Measurements from ENCODE around the gene TSKU.

The TSKU gene

GRCh38 chr11:76771446-76772099 lies 11.6 kb upstream of the TSKU start:
- DNase-seq: no peak

DNA sequence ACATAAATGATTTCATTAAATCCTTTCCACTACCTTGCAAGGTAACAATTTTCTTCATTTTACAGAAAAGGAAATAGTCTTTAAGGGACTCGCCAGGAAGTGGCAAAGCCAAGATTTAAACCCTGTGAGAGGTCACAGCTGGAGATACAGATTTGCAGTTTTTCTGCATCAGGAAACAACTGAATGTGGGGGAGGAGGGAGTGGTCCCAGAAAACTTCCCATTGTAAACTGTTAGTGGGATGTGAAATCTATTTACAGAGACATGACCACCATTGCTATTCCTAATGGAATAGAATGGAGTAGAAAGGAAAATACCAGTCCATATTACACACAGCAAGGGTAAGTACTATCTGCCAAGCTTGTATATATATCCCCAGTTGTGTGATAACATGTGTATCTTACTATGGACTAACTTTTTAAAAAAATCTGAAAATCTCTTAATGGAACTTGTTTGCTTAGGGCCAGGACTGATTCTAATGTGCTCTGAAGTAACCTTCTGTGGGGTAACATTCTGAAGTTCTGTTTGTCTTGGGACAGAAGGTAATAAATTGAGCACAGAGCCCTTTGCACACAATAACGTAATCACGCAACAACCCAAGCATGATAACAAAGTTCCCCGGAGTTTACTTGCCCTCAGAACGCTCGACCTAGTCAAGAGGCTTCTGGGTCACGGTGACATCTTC lies 10.9 kb upstream of the TSKU start:
- DNase-seq: no peak

- DNase-seq: no peak
These were observed 10.4 kb upstream of the TSKU start for GRCh38 chr11:76772783-76773106.

GRCh38 chr11:76773921-76774361 lies 9.2 kb upstream of the TSKU start:
- no peak for DNase-seq

GRCh38 chr11:76776472-76776871 lies 6.7 kb upstream of the TSKU start:
- no peak for DNase-seq

- DNase-seq: no peak
These were observed 5.9 kb upstream of the TSKU start for GRCh38 chr11:76777305-76777704.

GRCh38 chr11:76777876-76778275 lies 5.3 kb upstream of the TSKU start:
- no peak for DNase-seq

DNA sequence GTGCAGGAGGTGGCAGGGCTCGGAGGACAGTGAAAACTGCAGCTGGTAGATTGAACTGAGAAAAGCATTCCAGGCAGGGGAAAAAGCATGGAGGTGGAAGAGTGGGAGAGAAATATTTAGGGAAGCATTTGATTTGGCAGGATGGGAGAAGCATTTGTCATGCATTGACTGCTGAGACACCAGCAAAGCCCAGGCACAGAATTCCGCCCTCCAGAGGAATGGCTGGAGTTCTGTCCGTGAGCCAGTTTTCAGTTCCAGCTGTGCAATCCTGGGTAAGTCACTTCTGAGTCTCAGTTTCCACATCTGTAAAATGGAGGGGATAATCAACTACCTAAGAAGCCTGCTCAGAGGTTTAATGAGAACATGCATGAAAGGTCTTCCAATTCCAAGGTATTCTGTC lies 4.3 kb upstream of the TSKU start:
- DNase-seq: no peak

DNA sequence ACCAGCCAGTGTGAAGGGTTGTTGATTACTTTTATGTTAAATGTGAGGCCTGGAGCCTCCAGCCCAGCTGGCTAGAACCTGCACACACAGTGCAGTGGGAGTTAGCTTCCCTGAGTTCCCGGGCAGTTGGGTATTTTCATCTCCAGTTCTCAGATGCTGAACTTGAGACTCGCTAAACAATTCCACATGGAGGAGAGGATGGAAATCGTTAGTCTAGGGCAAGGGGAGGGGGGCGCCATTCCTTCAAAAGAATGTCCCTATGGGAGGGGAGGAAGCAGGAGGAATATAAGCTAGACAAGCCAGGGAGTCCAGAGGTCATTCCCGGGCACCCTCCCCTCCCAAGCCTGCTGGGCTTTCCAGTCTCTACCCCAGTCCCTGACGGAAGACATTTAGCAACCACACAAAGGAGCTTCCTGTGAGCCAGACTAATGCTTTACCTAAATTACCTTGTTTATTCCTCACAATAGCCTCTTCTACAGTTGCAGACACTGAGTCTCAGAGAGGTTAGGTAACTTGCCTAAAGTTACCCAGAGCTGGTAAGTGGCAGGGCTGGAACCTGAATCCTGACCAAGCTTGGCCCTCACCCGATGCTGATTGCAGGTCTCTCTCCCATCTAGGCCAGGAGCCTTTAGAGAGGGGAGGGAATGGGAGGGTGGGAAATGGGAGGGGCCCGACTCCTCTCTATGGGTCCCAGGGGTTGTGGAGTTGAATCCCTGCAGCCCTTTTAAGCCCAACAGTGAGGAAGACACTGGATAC lies 1.9 kb upstream of the TSKU start:
- no peak for DNase-seq

GRCh38 chr11:76781807-76782530 lies 1.2 kb upstream of the TSKU start:
- no peak for DNase-seq

DNA sequence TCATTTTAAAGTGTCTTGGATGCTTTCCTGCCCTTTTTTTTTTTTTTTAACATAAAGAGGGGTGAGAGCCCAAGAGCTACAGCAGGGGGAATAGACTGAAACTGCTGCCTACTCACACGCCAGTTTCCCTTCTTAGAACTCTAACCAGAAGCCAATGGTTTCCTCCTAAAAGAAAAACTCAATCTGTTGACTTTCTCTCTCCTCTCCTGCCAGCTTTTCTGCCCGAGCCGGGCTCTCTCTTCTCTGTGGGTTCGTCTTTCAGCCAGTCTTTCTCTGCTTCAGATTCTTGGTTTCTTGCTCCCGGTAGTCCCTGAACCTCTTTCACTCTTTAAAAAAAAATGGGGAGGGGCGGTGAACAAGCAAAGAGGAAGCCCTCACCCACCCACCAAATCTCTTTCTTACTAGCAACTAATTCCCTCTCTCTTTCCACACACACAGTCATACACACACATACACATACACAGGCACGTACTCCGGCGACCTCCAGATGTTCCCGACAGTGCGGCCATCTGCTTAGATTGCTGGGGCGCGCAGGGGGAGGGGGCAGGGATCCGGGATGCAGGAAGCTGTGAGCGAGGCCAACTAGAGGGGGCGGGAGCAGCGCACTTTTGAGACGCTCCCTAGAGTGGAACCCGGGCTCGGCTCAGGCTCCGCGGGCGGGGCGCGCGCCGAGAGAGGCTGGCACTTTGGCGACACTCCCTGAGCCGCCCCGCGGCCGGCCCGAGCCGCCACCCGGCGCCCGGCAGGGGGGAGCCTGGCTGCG lies 444 bp upstream of the TSKU start:
- DNase-seq: peak; percentile 28

- no peak for DNase-seq
These were observed 999 bp downstream of the TSKU start for GRCh38 chr11:76783896-76784813.

DNA sequence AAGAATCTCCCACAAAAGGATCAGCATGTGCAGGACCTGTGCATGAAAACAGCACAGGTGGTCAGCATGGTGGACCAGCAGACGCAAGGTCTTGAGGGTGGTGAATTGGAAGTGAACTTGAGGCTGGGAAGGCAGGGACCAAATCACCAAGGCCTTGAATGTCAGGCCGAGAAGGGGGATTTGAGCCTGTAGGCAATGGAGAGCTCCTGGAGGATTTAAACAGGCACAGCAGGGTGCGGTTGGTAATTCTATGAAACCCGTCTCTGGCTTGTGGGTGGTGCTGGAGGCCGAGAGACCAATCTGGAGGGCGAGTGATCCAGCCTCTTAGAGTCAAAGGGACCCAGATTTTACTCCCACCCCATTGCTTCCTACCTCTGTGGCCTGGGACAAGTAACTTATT lies 2.4 kb downstream of the TSKU start:
- no peak for DNase-seq

DNA sequence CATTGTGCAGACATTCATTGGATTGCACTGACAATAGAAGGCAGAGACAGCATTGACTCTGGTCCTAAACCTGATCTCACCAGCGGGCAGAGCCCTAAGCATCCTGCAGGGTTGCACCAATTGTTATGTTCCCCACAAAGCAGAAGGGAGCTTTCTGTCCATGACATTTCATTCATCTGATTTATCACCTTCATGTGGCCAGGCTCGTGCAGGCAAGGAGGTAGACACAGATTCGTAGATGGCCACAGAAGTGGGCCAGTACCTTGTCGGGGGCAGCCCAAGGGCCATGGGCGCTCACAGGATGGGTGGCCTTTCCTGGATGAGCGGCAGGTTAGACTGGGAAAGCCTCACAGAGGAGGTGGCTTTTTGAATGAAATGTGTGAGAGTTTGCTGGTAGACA lies 2.9 kb downstream of the TSKU start:
- no peak for DNase-seq

DNA sequence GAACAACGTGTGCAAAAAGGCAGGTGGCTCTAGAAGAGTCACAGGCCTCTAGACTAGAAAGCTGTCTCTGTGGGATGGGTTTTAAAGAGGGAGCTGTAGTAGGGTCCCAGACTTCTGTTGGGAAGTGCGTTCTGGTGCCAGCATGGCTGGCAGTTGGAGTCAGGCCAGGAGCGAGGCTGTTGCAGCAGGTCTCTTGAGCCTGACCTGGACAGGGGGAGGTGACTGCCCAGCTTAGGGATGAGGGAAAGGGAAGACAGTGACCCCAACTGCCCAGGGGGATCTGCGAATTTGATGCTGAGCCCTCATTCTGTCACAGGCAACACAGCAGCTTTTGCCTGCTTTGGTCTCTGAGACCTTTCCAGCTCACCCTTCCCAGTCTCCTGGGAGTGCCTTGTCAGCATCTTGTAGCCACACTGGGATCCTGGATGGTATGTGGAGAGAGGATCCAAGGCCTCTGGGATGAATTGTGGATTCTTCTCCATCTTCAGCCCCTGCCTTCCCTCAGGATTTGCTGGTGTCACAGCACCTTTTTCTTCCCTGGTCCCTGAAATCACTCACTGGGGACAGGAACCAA lies 3.4 kb downstream of the TSKU start:
- DNase-seq: peak; percentile 3

- DNase-seq: no peak
These were observed 4.1 kb downstream of the TSKU start for GRCh38 chr11:76787271-76787670.

- peak; percentile 0 for DNase-seq
These were observed 4.9 kb downstream of the TSKU start for GRCh38 chr11:76787911-76788596.

DNA sequence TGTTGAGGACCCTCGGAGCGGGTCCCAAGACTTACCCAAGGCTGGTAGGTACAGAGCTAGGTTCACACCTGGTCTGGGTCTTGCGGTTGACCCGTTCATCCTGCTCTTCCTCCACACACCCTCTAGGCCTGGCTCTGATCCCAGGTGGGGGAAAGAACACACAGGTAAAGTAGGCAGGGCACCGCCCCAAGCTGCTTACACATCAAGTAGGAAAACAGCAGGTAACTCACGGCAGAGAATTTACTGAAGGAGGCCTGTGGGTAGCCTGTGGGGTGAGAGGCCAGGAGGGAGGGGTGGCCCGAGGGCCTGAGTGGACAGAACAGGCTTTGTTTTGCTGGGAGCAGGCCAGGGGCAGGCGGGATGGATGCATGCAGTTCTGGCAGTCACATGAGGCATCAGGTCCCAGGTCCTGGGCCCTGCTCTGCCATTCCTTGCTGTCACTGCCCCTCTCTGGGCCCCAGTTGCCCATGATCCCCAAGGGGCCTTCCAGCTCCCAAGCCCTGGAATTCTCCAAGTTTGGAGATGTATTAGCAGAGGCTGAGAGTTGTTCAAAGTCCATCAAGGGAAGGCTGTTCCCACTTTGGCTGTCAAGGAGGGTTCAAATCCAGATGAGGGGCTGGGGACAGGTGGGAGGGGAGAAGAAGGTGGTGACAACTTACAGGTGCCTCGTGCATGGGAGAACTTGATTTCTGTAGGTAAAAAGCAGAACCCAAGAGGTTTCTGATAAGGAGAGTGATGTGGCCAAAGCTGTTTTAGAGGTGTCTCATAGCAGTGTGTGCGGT lies 5.7 kb downstream of the TSKU start:
- DNase-seq: peak; percentile 5

- no peak for DNase-seq
These were observed 6.2 kb downstream of the TSKU start for GRCh38 chr11:76789443-76789719.

DNA sequence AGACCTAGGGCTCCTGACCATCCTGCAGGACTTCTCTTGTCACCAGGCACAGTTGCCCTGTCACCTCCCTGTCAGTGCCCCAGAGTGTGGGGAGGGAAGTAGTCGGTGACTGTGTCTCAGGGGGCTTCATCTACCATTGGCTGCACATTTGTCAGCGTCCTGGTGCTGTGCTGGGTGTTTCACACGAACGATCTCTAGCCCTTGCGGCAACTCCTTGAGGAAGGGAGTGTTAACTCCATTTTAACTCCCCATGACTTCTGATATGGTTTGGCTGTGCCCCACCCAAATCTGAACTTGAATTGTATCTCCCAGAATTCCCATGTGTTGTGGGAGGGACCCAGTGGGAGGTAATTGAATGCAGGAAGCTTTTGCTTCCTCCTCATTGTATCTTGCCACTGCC lies 7.1 kb downstream of the TSKU start:
- DNase-seq: no peak
